Measurements from ENCODE around the gene SLC22A23.

SLC22A23 gene

DNA sequence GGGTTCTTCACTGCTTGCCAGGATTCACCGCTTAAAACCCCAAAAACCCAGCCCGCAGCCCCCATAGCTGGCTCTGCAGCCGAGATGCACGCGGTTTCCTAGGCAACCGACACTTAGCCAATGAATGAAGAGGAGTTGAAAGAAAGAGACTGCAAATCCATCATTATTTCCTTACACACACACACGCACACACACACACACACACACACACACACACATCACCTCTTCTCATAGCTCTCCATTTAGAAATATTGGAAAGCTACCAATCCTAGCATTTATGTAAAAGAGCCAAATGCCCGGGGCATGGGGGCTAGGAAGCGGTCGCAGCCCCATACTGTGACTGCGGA lies 226.0 kb downstream of the SLC22A23 start:
- DNase-seq (ENCODE audit: low read depth in 1 of 2, low spot score in 1 of 2): no peak

DNA sequence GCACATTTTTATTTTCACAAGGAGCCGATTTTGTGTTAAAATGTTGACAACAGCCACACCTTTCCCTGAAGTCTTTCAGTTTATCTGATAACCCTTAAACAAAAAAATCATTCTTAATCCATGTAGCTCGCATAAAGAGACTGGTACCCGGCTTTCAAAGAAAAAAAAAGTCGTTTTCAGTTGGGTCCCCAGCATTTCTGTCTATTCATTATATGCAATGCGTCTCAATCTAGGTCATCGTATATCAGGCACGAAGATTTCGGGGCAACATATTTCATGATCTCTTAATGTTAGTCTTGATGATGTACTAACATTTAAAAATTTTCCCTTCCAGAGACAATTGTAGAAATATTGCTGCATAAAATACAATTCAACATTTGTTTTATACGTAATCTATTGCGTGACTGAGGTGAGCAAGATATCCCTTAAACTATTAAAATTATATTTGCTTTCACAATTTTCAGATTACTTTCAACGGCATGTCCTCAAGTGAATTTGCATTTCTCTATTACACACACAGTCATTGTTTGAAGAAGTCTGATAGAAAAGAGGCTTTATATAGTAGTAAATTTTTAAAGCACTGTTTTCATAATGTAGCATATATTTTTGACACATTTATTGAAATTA lies 226.5 kb downstream of the SLC22A23 start:
- no peak for DNase-seq (ENCODE audit: low read depth in 1 of 2, low spot score in 1 of 2)

DNA sequence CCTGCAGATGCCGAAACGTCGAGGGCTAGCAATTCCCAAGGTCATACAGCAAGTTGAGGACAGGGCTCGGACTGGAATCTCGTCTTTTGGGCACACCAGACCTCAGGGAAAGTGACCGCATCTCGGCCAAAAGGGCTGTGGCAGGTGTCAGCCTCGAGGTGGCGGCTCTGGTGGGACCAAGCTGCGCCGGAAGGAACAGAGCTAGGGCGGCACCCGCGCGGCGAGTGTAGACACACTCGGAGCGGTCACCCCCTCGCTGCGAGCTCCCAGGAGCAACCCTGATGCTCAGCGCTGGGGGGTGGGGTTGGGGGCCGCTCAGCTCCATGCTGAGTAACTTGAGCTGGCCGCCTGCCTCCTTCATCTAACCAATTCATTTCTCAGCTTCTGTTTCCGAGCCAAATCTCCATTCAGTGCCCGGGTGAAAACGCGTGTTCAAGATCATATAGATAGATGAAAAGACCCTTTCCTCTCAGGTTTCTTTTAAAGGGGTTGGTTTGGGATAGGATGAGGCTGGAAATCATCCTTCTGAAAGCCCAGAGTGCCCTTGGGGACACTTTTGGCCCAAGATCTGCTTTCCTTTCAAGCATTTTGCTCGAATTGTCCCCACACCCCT lies 227.2 kb downstream of the SLC22A23 start:
- no peak for DNase-seq (ENCODE audit: low read depth in 1 of 2, low spot score in 1 of 2)

DNA sequence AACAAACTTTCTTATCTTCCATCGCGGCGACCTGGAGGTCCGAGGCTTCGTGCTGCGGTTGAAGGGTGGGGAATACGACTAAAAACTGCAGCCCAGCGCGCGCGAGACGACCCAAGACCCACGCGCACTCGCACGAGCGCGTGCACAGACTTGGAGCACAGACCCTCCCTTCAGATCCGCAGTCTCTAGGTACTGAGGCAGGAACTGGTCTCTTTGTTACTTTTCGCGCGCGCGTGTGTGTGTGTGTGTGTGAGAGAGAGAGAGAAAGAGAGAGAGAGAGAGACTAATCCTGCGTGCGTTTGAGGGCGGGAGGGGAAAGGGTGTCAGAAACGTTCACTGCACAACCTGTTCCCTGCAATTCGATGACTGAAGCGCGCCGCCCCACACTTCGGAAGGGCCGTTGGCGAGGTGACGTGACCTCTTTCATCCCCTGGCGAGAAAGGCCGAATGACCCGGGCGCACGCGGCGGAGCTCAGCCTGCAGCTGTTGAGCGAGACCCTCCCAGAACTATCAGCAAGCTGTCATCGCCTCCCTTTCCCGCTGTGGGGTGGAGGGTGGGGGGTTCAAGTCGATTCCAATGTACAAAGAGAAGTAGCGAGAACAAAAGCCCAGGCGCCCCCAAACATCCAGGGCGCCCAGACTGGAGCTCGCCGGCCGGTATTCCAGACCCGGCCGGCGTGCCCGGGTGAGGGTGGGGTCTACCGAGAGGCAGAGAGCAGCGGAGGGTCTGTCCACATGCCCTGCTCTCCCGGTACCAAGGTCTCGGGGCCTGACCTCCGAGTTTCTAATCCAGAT lies 227.9 kb downstream of the SLC22A23 start:
- DNase-seq (ENCODE audit: low read depth in 1 of 2, low spot score in 1 of 2): no peak

DNA sequence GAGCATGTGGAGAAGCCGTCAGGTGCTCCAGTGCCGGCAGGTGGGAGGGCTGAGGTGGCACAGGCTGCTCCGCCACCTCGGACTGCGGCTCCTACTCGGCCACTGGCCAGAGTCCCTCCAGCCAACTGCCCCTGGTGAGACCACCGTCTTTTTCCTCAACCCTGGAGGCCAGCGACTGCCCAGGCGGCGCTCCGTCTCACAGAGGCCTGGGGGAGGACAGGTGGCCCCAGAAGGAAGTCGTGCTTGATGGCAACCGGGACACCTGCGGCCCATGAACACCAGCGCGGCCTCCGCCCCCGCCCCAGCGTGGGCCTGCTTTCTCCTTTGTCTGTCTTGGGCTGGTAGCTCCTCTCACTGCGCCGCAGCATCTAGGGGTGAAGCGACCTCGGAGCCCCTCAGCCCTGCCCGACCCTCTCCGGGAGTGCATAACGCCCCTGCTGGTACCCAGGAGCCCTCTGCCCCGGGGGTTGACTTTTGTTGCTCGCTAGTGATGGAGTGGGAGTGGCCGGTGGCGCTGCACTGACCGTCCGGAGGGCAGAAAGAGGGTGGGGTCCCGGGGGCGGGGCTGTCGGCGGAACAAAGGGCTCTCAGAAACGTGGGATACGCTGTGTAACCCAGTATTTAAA lies 228.7 kb downstream of the SLC22A23 start:
- no peak for DNase-seq (ENCODE audit: low read depth in 1 of 2, low spot score in 1 of 2)

DNA sequence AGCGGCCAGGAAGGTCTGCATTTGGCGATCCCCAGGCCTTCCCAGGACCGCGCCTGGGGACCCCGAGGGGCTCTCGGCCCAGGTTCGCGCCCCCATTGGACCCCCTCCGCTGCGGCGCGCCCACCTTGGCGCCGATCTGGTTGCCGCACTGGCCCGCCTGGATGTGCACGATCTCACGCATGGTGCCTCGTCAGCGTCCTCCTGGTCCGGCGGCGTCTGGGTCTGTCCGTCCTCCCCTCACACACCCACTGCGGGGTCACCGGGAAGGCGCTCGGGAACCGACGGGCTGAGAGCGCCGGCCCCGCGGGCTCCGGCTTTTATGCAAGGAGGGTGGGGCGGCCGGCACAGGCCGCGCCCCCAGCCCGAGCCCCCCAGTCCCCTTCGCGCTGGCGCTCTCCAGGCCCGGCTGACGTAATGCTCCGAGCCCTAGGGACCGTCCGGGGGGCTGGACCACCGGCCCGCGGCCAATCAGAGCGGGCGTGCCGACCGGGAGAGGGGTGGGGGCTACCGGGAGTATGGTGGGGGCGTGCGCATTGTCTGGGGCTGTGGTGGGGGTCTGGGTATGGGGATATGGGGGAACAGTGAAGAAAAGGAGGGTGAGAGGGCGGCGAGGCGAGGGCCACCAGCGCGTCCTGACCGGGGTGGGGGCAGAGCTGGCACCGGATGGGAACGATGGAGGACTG lies 229.3 kb downstream of the SLC22A23 start, which contains the start of gene TUBB2B:
TUBB2B (minus strand) TSS at position 291 of the 683 bp plus-strand sequence; CDS start at position 181, 110 bp downstream.
- no peak for DNase-seq (ENCODE audit: low read depth in 1 of 2, low spot score in 1 of 2)

DNA sequence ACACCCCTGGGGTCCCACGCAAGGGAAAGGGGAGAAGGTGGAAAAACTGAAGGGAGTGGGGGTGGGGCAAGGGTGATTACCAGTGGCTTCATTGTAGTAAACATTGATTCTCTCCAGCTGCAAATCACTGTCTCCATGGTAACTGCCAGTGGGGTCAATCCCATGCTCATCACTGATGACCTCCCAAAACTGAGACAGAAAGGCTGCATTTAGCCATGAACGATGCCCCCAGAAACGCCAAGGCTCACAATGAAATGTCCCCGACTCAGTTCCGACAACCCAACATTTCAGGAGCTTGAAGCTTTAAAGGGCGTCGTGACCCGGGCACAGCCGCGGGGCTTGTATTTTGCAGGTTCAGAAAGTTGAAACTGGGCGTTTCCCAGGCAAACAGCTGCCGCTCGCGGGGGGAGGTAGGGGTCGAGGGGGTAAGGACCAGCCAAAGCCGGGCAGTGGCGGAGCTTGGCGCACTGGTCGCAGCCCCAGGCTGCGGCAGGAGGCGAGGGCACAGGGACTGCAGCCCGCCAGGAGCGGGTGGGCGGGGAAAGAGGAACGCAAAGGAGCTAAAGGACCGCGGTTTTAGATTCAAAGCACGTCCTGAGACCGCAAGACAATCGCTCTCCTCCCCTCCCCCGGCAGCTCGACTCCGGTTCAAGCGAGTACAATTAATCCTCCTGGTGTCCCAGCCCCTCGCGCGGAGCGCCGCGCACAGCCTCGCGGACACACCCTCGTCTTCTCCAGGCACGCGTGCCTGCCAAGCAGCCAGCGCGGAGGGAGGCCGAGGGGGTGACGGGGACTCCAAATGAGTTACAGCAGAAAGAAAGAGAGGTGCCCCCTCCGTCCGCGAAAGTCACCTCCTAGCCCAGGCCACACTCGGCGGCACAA lies 230.1 kb downstream of the SLC22A23 start:
- DNase-seq (ENCODE audit: low read depth in 1 of 2, low spot score in 1 of 2): no peak

DNA sequence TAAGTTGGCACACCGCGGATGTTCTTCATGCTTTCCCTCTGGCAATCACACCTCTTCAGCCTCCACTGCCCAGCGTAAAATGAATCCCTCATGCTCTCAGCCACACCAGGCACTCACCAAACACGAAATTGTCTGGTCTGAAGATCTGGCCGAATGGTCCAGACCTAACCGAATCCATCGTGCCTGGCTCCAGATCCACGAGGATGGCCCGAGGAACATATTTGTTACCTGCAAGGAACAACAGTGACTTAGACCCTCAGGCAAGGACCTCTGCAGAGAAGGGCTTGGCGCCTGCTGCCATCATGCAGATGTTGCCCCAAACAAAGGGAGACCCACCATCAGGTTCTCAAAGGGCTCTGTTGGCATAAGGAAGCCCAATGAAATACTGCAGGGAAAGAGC lies 230.8 kb downstream of the SLC22A23 start:
- DNase-seq (ENCODE audit: low read depth in 1 of 2, low spot score in 1 of 2): no peak

DNA sequence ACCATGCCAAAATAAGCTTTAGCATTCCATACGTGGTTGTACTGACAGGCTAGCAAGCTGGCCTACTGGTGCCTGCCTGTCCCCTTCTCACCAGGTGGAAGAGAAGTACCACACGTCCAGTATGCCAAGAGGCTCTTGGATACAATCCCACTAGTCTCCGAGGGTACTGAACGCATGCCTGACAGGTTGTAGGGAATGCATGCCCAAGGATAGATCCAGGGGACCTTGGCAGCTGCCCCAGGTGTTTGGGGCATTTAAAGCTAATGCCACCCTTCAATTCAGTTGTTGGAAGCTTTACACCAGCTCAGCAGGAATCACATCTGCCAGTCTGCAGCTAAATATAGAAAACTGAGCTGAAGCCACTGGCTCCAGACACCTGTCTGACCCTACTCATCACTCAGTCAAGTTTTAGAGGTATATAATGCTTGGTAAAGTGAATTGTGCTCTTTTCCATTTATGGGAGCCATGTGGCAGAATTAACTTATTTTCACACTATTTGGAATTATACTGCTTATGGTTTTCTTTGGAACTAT lies 234.3 kb downstream of the SLC22A23 start:
- no peak for DNase-seq (ENCODE audit: low read depth in 1 of 2, low spot score in 1 of 2)

DNA sequence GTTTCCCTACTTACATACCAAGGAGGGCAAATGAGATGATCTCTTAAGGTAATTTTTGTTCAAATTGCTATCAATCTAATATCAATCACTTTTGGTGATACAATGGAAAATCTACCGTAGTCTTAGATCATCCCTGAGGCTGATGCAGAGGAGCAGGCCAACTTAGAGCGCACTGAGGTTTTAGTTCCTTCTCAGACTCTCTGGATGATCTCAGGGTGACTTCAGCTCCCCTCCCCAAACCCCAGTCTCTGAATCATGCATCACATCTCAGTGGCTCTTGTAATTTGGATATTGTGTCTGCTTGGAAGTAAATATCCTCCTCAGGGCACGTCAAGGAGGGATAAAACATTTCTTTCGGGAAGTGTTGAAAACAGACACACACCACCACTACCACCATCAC lies 235.3 kb downstream of the SLC22A23 start:
- DNase-seq (ENCODE audit: low read depth in 1 of 2, low spot score in 1 of 2): no peak

DNA sequence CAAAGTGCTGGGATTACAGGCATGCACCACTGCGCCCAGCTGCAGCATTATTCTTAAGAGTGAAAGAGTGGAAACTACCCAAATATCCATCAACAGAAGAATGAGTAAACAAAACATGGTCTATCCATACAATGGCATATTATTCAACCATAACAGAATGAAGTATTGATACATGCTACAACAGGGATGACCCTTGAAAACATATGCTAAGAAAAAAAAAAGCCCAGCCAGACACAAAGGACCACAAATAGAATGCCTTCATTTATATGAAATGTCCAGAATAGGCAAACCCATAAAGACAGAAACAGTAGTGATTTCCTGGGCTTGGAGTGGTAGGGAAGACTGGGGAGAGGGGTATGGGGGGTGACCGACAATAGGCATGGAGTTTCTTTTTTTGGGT lies 236.5 kb downstream of the SLC22A23 start:
- DNase-seq (ENCODE audit: low read depth in 1 of 2, low spot score in 1 of 2): no peak
